Fibroblast of skin of back (primary cell): ENCODE results near the gene MRPL55.

Experiments
- DNase-seq: peaks from one replicate; pipeline ENCODE4 v3.0.0-alpha.2; 2013

MRPL55 gene

GRCh38 chr1:228084325-228084724 lies 24.8 kb downstream of the MRPL55 start:
- peak; percentile 58 for DNase-seq

- peak; percentile 20 for DNase-seq
These were observed 25.2 kb downstream of the MRPL55 start for GRCh38 chr1:228083871-228084278.

- DNase-seq: peak; percentile 48
These were observed 25.9 kb downstream of the MRPL55 start for GRCh38 chr1:228082918-228083870.

- peak; percentile 91 for DNase-seq
These were observed 26.7 kb downstream of the MRPL55 start, which contains the start of gene ARF1 for GRCh38 chr1:228082214-228082917. Gene ARF1 (plus strand): TSS chr1:228082708. CDS start chr1:228097115, 14,407 bp downstream.

GRCh38 chr1:228081578-228082213 lies 27.4 kb downstream of the MRPL55 start:
- no peak for DNase-seq

GRCh38 chr1:228081144-228081543 lies 28.0 kb downstream of the MRPL55 start:
- DNase-seq: no peak

DNA sequence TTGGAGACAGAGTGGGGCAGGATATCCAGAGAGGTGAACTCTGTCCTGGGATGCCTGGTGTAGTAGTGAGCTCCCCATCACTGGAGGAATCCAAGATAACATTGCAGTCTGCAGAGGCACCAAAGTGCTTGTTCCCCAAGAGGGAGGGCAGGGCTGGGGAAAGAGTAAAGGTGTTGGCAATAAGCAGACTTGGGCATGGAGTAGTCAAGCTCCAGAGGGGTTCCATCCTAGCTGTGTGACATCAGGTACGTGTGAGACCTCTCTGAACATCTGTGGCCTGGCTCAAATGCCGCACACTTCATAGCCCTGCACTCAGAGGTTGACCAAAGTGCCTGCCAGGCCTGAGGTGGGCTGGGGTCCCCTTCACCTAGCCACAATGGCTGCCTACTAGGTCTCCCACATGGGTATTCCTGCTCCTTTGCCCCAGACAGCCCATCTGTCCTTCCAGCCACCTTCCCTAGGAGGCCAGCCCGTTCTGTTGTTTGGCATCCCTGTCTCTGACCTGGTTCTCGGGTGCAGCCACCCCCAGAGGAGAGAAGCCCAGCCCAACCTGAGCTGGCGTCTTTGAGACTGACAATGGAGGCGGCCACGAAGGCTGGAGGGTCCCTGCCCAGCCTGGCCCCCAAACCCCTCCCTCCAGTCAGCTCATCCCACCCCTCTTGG lies 29.4 kb downstream of the MRPL55 start:
- no peak for DNase-seq

DNA sequence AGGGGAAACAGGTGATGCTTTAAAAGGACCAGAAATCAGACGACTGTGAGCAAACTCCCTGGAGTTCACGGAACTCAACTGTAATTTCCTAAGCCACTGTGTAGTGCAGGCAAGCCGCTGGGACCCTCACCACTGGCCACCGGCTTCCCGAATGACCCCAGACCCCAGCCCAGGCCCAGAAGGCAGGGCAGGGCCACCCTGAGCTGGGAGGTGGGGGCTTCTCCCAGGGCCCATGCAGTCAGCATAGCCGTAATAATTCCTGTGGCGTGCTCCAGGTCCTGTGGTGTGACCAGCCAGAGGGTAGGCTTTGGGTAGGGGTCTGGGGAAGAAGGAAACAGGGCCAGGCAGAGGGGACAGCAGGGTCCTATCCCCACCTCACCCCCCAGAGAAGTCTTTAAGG lies 30.1 kb downstream of the MRPL55 start:
- no peak for DNase-seq

- DNase-seq: no peak
These were observed 31.4 kb downstream of the MRPL55 start for GRCh38 chr1:228077565-228078330.

GRCh38 chr1:228076796-228077430 lies 32.2 kb downstream of the MRPL55 start:
- no peak for DNase-seq

DNA sequence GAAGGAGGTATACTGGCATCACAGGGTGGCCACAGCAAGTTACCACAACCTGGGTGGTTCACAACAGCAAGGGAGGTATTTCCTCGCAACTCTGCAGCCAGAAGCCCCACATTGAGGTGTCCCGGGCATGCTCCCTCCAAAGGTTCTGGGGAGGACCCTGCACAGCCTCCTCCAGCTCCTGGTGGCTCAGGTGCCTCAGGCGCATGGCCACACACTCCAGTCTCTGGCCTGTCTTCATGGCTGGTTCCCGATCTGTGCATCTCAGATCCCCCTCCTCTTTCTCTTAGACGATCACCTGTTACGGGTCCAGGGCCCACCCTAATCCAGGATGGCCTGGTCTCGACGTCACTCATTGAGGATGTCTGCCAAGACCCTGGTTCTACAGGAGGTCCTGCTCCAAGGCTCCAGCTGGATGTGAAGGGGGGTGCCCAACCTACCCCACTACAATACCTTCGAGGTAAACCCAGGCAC lies 33.3 kb downstream of the MRPL55 start:
- no peak for DNase-seq

DNA sequence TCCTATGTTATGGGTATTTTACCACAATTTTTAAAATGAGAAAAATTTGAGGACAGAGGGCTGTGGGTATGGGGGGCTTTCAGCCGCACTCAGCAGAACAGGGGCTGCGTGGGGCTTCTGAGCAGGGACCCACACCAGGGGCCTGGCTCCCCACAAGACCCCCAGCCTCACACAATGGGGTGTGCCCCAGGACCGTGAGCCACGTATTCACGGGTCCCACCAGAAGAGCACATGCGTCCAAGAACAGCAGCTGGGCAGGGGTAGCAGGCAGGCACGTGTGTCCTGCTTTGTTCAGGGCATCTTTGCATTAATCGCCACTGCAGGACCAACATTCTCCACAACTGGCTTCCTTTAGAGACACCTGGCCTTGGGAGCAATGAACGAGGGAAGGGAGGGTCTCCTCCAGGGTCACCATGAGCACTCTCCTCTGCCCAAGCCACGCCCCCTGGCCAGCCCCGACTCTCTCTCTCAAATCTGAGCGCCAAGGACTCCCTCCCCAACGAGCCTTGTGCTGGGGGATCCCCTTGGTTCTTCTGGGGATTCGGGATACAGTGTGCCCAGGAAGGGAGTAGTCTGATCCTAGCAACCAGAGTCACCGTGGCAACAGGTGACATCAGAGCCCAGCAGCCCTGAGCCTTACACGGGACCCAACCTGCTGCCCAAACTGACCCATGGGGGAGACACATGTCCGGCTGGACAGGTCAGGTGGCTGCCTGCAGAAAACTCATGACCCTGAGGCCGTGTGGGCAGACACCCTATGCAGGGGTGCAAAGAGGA lies 34.0 kb downstream of the MRPL55 start:
- DNase-seq: no peak

DNA sequence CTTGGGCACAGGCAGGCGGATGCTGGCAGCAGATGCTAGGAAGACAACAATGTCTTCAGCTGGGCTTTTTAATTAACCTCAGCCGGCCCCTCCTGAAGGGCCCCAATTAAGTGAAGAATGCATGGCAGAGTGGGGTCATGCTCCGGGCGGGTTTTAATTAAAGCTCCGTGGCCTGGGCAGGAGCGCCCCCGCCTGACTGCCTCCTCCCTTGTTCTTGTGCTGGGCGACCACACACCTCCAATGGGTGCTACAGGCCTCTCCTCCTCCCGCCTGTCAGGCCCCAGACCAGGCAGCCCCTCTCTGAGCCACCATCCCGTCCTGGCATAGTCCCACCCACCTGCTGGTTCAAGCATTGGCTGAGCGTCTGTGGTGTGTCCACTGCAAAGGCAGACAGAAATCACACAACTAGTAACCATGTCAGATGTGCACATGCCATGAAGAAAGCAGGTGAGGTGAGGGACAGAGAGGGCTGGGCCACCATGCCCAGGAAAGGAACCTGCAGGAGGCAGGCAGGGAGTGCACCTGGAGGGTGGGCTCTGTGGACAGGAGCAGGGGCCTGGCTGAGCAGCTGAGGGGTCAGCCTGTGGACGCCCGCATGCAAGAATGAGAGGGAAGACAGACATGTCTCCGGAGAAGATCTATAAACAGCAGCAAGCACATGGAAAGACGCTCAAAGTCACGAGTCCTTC lies 35.1 kb downstream of the MRPL55 start:
- no peak for DNase-seq

- DNase-seq: no peak
These were observed 35.8 kb downstream of the MRPL55 start for GRCh38 chr1:228073061-228073856.

GRCh38 chr1:228072658-228073043 lies 36.4 kb downstream of the MRPL55 start:
- no peak for DNase-seq

DNA sequence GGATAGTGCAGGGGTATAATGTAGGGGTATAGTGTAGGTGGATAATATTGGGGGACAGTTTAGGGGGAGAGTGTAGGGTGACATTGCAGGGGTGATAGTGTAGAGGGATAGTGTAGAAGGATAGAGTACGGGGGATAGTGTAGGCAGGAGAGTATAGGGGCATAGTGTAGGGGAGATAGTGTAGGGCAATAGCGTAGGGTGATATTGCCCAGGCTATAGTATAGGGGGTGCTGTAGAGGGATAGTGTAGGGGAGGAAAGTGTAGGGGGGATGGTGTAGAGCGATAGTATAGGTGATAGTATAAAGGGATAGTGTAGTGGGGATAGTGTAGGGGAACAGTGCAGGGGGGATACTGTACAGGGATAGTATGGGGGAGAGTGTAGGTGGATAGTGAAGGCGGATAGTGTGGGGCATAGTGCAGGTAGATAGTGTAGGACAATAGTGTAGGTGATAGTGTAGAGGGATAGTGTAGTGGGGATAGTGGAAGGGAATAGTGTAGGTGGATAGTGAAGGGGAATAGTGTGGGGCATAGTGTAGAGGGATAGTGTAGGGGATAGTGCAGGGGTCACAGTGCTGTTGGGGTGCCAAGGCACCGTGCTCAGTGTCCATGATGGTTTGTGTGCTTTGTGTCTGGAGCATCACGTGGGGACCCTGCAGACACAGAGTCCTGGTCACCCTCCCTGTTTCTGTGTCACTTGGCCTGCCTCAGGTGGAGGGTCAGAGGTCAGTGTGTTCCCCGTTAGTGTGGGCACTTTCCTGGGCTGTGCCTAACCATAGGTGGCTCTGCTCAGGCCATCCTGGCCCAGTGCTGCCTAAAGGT lies 37.1 kb downstream of the MRPL55 start:
- no peak for DNase-seq

GRCh38 chr1:228070851-228071250 lies 38.2 kb downstream of the MRPL55 start:
- no peak for DNase-seq

DNA sequence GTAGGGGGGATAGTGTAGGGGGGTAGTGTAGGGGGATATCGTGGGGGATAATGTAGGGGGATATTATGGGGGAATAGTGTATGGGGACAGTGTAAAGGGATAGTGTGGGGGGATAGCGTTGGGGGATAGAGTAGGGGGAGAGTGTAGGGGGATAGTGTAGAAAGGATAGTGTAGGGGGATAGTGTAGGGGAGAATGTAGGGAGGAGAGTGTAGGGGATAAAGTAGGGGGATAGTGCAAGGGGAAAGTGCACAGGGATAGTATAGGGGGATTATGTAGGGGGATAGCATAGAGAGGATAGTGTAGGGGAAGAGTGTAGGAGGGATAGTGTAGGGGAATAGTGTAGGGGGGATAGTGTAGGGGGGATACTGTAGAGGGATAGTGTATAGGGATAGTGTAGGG lies 38.9 kb downstream of the MRPL55 start:
- no peak for DNase-seq
